ENCODE measurements around the gene WFDC11. TPM values are rescaled to one million over a fixed set of nuclear protein-coding genes. Genes with fewer than 3 reads are reported as not detected.
A peak's percentile ranks its signal among the peaks of the same experiment; 100 is the strongest.

WFDC11 gene
- polyA plus RNA-seq, 1 donor from 2014 or later: not detected

DNA sequence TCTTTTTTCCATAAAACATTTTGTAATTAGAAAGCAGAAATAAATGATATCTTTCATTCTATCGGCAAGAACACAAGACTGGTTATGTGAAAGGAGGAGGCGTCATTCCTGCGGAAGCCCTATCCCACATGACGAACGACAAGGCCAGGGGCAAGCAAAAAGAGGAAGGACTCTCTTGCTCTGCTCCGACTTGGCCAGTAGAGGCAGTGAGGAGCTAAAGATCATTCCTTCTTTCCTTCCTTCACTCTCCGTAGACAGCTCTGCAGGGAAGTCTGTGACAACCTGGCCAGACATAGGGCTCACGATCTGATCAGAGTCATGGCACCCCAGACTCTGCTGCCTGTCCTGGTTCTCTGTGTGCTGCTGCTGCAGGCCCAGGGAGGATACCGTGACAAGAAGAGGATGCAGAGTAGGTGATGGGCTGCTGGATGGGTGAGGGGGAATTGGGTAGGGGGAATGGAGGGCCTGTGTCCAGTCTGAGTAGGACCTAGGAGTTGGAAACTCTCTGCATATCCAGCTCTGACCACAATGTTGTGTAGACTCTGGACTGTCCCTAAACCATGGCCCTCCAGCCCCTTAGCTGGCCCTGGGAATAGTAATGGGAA, 40.4 kb downstream of the WFDC11 start, which contains the start of gene WFDC10A:
WFDC10A (plus strand) TSS at position 244 of the 605 bp plus-strand sequence; CDS start at position 319, 75 bp downstream.
- no peaks in the 10 kb centered on the region for H3F3A ChIP-seq (ENCODE audit: insufficient read depth, low read length, poor library complexity, severe bottlenecking)
- no peaks in the 10 kb centered on the region for H3K79me2 ChIP-seq (replicated peaks; ENCODE audit: insufficient read depth, low read length)
- no peaks in the 10 kb centered on the region for H3K36me3 ChIP-seq (ENCODE audit: insufficient read depth, low read length)
- no peaks in the 10 kb centered on the region for H3K27me3 ChIP-seq (ENCODE audit: insufficient read depth, low read depth, low read length)
- no peak within 1 kb of the TSS for H2AFZ ChIP-seq (ENCODE audit: low read depth, low read length)
- H3K27ac ChIP-seq (ENCODE audit: low read length): no peak within 1 kb of the TSS
- no peak within 1 kb of the TSS for H3K4me2 ChIP-seq (ENCODE audit: low read length)
- H3K4me3 ChIP-seq (ENCODE audit: low read length): no peak within 1 kb of the TSS
- no peaks in the 10 kb centered on the region for H3K9me3 ChIP-seq (ENCODE audit: low read length)
- no peaks in the 10 kb centered on the region for H3K9me2 ChIP-seq (ENCODE audit: insufficient read depth, low read length)
- H3K9ac ChIP-seq (ENCODE audit: low read length): no peak within 1 kb of the TSS
- no peaks in the 10 kb centered on the region for H4K20me1 ChIP-seq (ENCODE audit: insufficient read depth)
- TF ChIP-seq RAD21 (conservative IDR thresholded peaks at IDR 0.05) (peak; percentile 35), MXI1 (conservative IDR thresholded peaks at IDR 0.05; ENCODE audit: poor library complexity, severe bottlenecking) (no peak), CTCF (IDR thresholded peaks at IDR 0.05; ENCODE audit: poor library complexity, severe bottlenecking) (peak; percentile 64), POLR2AphosphoS5 (IDR thresholded peaks at IDR 0.05) (no peak), EZH2 (IDR thresholded peaks at IDR 0.05; ENCODE audit: borderline replicate concordance, insufficient read depth, low read length, poor library complexity, severe bottlenecking) (no peak), EP300 (conservative IDR thresholded peaks at IDR 0.05; ENCODE audit: poor library complexity, severe bottlenecking) (no peak), SMC3 (conservative IDR thresholded peaks at IDR 0.05; ENCODE audit: poor library complexity) (no peak)
- TF ChIP-seq, protein P1, sequence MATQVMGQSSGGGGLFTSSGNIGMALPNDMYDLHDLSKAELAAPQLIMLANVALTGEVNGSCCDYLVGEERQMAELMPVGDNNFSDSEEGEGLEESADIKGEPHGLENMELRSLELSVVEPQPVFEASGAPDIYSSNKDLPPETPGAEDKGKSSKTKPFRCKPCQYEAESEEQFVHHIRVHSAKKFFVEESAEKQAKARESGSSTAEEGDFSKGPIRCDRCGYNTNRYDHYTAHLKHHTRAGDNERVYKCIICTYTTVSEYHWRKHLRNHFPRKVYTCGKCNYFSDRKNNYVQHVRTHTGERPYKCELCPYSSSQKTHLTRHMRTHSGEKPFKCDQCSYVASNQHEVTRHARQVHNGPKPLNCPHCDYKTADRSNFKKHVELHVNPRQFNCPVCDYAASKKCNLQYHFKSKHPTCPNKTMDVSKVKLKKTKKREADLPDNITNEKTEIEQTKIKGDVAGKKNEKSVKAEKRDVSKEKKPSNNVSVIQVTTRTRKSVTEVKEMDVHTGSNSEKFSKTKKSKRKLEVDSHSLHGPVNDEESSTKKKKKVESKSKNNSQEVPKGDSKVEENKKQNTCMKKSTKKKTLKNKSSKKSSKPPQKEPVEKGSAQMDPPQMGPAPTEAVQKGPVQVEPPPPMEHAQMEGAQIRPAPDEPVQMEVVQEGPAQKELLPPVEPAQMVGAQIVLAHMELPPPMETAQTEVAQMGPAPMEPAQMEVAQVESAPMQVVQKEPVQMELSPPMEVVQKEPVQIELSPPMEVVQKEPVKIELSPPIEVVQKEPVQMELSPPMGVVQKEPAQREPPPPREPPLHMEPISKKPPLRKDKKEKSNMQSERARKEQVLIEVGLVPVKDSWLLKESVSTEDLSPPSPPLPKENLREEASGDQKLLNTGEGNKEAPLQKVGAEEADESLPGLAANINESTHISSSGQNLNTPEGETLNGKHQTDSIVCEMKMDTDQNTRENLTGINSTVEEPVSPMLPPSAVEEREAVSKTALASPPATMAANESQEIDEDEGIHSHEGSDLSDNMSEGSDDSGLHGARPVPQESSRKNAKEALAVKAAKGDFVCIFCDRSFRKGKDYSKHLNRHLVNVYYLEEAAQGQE (IDR thresholded peaks at IDR 0.05; ENCODE audit: borderline replicate concordance): no peak

GRCh38 chr20:45626540-45626939, 43.5 kb downstream of the WFDC11 start:
- H3K27me3 ChIP-seq (ENCODE audit: insufficient read depth, low read depth, low read length): no peaks in the 10 kb centered on the region
- no peak overlapping the region for H3K27ac ChIP-seq (ENCODE audit: low read length)
- H3K9me2 ChIP-seq (ENCODE audit: insufficient read depth, low read length): no peaks in the 10 kb centered on the region
- H4K20me1 ChIP-seq (ENCODE audit: insufficient read depth): no peaks in the 10 kb centered on the region
- H3K36me3 ChIP-seq (ENCODE audit: insufficient read depth, low read length): no peaks in the 10 kb centered on the region
- no peak overlapping the region for H2AFZ ChIP-seq (ENCODE audit: low read depth, low read length)
- TF ChIP-seq MXI1 (conservative IDR thresholded peaks at IDR 0.05; ENCODE audit: poor library complexity, severe bottlenecking) (no peak), EZH2 (IDR thresholded peaks at IDR 0.05; ENCODE audit: borderline replicate concordance, insufficient read depth, low read length, poor library complexity, severe bottlenecking) (no peak), POLR2AphosphoS5 (IDR thresholded peaks at IDR 0.05) (no peak), CTCF (IDR thresholded peaks at IDR 0.05; ENCODE audit: poor library complexity, severe bottlenecking) (no peak), RAD21 (conservative IDR thresholded peaks at IDR 0.05) (no peak), TAF1 (IDR thresholded peaks at IDR 0.05; ENCODE audit: low read depth) (no peak), SMC3 (conservative IDR thresholded peaks at IDR 0.05; ENCODE audit: poor library complexity) (no peak), EP300 (conservative IDR thresholded peaks at IDR 0.05; ENCODE audit: poor library complexity, severe bottlenecking) (no peak)
- TF ChIP-seq, protein P1 (IDR thresholded peaks at IDR 0.05; ENCODE audit: borderline replicate concordance): no peak
- H3K79me2 ChIP-seq (replicated peaks; ENCODE audit: insufficient read depth, low read length): no peaks in the 10 kb centered on the region
- no peaks in the 10 kb centered on the region for H3K9me3 ChIP-seq (ENCODE audit: low read length)
- H3F3A ChIP-seq (ENCODE audit: insufficient read depth, low read length, poor library complexity, severe bottlenecking): no peaks in the 10 kb centered on the region
- no peak overlapping the region for H3K4me2 ChIP-seq (ENCODE audit: low read length)
- no peak overlapping the region for H3K4me3 ChIP-seq (ENCODE audit: low read length)
- H3K9ac ChIP-seq (ENCODE audit: low read length): no peak overlapping the region
